ENCODE results near the gene CTH.
"Not testable (repeated sequence)": the region's sequence is repeated elsewhere in the genome, so short reads cannot be mapped to it uniquely, and the experiment has no call there.

Gene CTH

GRCh38 chr1:70409136-70409535, 1.9 kb upstream of the CTH start:
- no peak for DNase-seq (ENCODE audit: low spot score)

DNA sequence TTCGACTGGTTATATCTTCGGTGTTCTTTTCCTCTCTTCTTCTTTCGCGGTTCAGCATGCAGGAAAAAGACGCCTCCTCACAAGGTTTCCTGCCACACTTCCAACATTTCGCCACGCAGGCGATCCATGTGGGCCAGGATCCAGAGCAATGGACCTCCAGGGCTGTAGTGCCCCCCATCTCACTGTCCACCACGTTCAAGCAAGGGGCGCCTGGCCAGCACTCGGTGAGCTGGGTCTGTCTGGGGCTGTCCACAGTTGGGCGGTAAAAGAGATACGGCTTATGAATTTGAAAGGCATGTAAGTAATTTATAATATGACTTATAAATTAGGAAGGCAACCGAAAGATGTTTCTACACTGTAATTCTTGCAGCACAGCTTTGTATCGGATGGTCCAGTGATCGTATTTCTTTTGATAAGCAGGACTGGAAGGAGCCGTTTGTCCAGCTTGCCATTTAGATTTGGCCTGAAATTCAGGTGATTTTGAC, 334 bp downstream of the CTH start:
- no peak for DNase-seq (ENCODE audit: low spot score)

GRCh38 chr1:70415882-70416281, 4.8 kb downstream of the CTH start:
- DNase-seq (ENCODE audit: low spot score) = no peak

GRCh38 chr1:70418973-70419734, 8.1 kb downstream of the CTH start:
- DNase-seq (ENCODE audit: low spot score) = not testable (repeated sequence)

DNA sequence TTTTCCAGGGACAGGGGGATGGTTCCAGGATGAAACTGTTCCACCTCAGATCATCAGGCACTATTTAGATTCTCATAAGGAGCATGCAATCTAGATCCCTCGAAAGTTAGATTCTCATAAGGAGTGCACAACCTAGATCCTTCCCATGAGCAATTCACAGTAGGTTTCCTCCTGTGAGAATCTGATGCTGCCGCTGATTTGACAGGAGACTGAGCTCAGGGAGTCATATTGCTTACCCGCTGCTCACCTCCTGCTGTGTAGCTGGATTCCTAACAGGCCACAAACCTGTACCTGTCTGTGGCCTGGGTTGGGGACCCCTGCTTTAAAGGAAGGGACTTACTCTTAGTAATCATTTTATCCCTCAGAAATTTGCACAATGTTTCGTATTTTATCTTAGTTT, 9.3 kb downstream of the CTH start:
- no peak for DNase-seq (ENCODE audit: low spot score)

GRCh38 chr1:70426154-70427131, 15.4 kb downstream of the CTH start:
- DNase-seq (ENCODE audit: low spot score) = no peak

DNA sequence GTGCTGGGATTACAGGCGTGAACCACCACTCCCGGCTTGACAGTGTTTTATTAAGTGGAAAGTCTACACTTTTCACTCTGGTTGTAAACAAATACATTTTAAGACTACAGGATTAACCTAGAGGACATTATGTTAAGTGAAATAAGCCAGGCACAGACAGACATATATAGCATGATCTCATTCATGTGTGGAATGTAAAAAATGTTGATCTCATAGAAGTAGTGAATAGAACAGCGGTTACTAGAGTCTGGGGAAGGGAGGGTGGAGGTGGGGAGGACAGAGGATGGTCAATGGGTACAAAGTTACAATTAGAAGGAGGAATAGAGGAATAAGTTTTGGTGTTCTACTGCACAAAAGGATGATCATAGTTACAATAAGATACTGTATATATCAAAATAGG, 16.9 kb downstream of the CTH start:
- DNase-seq (ENCODE audit: low spot score) = no peak

DNA sequence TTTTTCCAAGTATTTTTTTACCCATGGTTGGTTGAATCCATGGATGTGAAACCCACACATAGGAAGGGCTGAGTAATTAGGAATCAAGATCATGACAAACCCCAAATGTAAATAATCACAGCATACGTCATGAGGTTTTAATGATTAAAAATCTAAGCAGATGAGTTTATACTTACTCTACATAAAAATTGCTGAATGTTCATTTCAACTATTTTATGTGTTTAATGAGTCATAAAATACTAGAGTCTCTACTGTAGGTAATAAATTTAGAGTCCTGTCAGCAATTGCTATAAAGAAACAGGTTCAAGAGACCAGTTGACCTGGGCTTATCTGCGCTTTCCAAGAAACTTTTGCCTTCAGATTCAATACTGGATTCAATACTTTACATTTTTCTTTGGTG, 18.2 kb downstream of the CTH start:
- DNase-seq (ENCODE audit: low spot score) = peak; percentile 37

- peak; percentile 12 for DNase-seq (ENCODE audit: low spot score)
Observed at GRCh38 chr1:70429757-70430156, 18.7 kb downstream of the CTH start.

GRCh38 chr1:70431317-70431716, 20.2 kb downstream of the CTH start:
- no peak for DNase-seq (ENCODE audit: low spot score)

- DNase-seq (ENCODE audit: low spot score) = no peak
Observed at GRCh38 chr1:70431874-70432273, 20.8 kb downstream of the CTH start.

- DNase-seq (ENCODE audit: low spot score) = no peak
Observed at GRCh38 chr1:70434253-70434859, 23.3 kb downstream of the CTH start.

DNA sequence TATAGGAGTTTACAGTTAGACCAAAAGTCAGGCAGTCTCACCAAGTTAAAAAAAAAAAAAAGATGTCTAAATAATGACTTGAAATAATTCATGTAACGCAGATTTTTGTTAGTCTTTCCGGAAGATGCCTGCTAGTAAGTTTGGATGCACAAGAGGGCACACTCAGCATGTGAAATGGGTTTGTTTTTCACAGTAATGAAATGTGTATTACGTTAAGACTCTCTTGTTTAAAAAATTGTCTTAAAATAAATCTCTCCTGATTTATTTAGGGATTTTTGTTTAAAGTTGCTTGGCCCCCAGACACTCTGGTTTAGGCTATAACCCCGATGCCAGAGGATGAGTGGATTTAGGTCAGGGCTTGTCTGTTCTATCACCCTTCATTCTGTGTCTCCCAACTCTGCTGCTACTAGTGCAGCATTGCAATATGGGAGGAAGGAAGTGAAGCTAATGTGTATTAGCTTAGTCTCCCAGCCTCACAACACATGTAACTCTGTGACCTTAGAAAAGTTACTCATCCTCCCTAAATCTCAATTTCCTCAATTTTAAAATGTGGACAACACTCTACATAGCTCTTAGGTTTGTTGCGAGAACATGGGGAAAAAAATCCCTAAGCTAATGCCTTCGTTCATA, 25.7 kb downstream of the CTH start:
- DNase-seq (ENCODE audit: low spot score) = no peak

- DNase-seq (ENCODE audit: low spot score) = no peak
Observed at GRCh38 chr1:70438529-70438928, 27.5 kb downstream of the CTH start.

DNA sequence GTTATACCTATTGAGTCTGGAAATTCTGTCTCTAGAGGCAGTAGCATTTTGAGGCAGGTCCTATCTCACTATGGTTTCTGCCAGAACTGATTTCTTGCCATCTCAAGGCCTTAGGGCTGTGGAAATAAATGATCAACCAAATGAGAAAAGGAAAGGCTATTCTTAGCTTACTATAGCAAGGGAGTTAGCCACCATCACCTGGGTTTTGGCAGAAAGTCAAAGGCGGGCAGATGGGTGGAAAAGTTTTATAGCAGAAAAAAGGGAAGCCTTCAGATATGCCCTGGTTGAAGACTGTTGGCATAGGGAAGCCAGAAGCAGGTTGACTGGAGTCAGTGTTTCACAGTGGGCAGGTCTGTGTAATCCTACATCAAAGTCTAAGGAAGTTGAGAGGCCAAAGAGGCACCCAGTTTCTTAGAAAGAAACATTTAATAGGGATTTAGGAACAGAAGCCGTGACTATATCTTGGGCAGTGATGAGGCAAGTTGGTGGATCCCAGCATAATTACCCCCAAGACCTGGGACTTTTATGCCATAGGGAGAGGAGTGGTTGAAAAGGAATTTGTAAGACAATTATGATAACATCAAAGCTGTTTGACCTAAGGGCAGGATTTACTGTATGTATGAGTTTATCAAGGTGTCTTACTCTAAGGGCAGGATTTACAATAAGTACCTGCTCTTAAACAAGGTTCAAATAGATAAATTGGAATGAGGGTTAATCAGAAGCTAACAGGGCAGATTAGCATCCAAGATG, 29.7 kb downstream of the CTH start:
- DNase-seq (ENCODE audit: low spot score) = no peak

GRCh38 chr1:70441392-70442035, 30.4 kb downstream of the CTH start:
- no peak for DNase-seq (ENCODE audit: low spot score)

DNA sequence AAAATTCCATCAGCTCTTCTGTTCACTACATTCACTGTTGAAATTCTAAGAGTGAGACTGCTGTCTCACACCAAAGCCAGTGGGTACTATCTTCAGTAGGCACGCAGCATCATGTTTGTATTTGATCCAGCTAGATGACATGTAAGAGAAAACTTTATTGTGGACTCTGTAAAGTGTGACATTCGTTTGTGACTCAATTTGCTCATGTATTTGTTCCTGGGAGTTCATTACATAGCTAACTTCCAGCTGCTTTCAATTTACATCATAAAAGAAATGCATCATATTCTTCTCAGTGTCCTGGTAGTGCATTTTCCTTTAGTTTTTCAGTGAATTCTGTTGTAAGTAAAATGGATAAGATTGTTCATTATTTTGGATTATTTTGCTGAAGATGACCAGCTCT, 31.4 kb downstream of the CTH start:
- no peak for DNase-seq (ENCODE audit: low spot score)

GRCh38 chr1:70443739-70444138, 32.7 kb downstream of the CTH start:
- no peak for DNase-seq (ENCODE audit: low spot score)

GRCh38 chr1:70449049-70449448, 38.0 kb downstream of the CTH start:
- DNase-seq (ENCODE audit: low spot score) = no peak

GRCh38 chr1:70452164-70452939, 41.3 kb downstream of the CTH start:
- not testable (repeated sequence) for DNase-seq (ENCODE audit: low spot score)

Data from LoVo (cell line).